GM18870 (cell line): Measurements from ENCODE around the gene FH.

Source experiments
- ATAC-seq: cut with Tn5 transposase; IDR thresholded peaks from one replicate; pipeline ENCODE4 v1.9.1; 2021; ENCODE audit warnings: moderate library complexity; ENCODE audit not compliant: unreplicated experiment

FH gene

DNA sequence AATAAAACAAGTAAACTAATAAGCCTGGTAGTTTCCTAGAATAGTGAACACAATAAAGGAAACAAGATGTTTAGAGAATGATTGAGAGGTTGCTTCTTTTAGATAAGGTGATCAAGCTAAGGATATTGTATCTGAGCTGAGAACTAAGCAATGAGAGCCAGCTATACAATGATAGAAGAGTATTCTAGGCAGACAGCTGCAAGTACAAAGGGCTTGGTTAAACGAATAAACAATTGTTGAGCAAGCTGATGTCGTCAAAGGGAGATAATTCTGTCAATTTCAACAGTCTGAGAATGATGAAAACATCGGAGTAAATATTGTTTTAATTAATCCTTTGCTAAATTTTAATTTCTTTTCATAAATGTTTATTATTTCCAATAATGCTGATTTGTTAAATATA lies 5.5 kb upstream of the FH start:
- ATAC-seq: no peak

- ATAC-seq: no peak
Observed at GRCh38 chr1:241521718-241522117, 2.2 kb upstream of the FH start.

DNA sequence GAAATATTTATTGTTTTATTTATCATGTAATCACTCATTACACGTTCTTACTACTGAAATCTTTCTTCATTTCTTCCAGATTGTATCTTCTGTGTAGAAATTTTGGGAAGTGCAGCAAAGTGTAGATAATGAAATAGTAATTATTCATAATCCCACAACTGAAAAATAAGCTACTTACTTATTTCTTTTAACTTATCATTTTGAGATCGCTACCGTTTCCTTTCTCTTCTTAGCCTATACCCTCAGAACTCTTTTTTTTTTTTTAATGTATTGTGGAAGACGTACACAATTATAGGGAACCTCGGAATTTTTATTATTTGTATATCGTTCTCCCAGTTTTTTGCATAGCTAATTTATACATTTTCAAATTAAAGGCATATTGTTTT lies 518 bp upstream of the FH start:
- ATAC-seq: no peak

DNA sequence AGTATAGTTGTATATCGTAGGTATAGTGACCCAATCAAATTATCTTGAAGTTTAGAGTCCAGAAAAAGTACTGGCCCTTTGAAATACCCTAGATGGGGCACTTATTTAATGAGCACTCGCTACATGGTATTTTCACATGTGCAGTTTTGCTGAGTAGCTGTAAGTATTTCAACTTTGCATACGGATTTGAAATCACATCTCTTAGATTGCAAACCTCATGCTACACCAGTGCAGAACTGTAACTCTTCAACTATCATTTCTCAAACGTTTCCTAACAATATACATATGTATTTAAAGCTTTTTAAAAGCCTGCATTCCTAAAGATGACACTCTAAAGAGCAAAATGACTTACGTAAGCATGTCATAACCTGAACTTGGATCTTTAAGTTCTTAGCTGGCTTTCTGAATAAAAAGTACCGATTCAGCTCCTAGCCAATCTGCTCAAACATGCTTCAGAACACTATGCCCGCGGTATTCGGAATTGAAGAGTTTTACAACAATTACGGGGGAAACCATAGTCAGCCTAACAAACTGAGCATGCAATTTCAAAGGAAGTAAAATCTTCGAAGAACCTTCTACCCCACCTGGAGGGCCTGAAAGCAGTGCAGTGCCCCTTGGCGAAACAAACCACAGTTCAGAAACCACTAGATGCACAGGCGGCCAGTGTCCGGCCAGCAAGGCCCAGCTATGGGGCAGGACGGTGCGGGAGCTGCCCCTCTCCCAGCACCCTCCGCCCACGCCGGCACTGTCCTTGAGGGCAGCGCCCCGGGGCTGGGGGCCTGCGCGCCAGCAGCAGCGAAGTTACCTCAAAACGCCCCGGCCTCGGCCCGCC lies 863 bp downstream of the FH start:
- peak; percentile 14 for ATAC-seq

- ATAC-seq: no peak
Observed at GRCh38 chr1:241513378-241513777, 6.2 kb downstream of the FH start.

- no peak for ATAC-seq
Observed at GRCh38 chr1:241507189-241507863, 12.2 kb downstream of the FH start.

DNA sequence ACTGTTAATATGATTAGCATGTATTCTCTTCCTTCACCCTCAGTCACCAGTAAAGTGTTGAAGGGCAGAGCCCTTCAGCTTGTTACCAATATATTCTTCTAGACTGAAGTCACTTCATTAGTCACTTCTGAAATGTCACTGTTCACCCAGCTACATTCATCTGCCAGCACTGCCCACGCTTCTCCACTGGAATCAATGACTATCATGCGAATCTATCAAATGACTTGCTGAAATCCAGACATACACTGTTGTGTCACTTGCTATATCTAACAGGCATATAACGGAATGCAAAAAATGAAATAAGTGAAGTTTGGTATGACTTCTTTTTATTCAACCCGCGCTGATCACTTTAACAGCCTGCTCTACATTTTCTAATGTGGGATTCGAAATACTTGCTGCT lies 16.1 kb downstream of the FH start:
- ATAC-seq: no peak

- ATAC-seq: no peak
Observed at GRCh38 chr1:241499910-241500309, 19.6 kb downstream of the FH start.

GRCh38 chr1:241495741-241496140 lies 23.8 kb downstream of the FH start:
- ATAC-seq: no peak

GRCh38 chr1:241488739-241489138 lies 30.8 kb downstream of the FH start:
- no peak for ATAC-seq

- ATAC-seq: peak; percentile 50
Observed at GRCh38 chr1:241485554-241485992, 34.0 kb downstream of the FH start.

DNA sequence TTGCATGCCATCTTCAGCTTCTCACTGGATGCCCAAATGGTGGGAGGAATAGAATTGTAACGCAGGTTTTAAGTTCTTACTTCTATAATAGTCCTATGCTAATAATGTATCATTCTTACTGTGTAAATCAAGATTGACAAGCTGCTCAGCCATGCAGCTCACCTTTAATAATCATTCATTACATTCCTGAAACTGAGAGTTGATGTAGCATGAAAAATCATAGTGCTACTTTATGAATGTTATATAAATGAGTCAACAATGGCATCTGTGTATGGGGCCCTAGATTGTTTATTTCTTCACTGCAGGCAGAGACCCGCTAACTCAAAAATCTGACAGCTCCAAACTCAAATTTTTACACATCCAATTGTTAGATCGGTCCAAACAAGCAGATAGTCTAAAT lies 34.4 kb downstream of the FH start:
- ATAC-seq: peak; percentile 87

DNA sequence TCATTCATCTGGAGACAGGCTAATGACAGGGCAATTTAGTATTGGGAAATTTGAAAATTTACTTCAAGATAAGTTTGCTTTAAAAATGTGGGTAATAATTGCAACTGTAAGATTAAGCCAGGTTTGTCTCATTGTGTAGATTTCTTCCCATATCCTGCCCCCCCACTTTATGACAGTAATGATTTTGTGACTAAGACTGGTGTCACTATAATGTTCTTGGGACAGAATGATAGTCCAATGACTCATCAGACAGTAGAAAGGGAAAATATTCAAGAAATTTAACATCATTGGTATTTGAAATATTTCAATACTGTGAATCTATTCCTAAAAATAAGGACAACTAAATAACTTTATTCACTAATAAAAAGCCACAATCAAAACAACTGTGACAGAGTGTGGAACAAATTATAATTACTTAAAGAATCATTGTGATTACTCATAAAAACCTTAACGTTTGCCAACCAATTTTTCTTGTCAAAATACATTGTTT lies 36.7 kb downstream of the FH start:
- ATAC-seq: no peak

DNA sequence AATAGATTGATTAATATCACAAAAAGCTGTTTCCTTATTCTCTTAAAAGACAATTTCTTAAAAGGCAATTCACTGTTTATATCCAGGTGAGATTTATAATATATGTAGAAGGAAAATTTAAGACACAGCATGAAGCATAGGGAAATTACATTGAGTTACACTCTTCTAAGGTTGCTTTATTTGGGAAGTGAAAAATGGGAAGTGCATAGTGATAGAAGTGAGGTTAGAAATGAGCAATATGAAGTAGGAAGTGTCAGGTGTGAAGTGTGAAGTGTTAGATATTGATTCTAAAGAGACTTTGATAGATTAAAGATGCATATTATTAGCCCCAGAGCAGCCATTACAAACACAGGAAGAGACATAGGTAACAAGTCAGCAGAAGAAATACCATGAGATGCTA lies 40.3 kb downstream of the FH start:
- ATAC-seq: no peak

- ATAC-seq: no peak
Observed at GRCh38 chr1:241475671-241476070, 43.9 kb downstream of the FH start.

DNA sequence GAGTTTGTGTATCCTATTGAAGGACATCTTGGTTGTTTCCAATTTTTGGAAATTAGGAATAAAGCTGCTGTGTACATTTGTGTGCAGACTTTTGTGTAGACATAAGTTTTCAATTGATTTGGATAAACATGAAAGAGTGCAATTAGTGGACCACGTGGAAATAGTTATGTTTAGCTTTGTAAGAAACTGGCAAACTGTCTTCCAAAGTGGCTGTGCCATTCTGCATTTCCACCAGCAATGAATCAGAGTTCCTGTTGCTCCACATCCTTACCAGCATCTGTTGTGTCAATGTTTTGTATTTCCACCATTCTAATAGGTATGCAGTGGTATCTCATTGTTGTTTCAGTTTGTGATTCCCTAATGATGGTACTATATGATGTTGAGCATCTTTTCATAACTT lies 46.5 kb downstream of the FH start:
- ATAC-seq: no peak

DNA sequence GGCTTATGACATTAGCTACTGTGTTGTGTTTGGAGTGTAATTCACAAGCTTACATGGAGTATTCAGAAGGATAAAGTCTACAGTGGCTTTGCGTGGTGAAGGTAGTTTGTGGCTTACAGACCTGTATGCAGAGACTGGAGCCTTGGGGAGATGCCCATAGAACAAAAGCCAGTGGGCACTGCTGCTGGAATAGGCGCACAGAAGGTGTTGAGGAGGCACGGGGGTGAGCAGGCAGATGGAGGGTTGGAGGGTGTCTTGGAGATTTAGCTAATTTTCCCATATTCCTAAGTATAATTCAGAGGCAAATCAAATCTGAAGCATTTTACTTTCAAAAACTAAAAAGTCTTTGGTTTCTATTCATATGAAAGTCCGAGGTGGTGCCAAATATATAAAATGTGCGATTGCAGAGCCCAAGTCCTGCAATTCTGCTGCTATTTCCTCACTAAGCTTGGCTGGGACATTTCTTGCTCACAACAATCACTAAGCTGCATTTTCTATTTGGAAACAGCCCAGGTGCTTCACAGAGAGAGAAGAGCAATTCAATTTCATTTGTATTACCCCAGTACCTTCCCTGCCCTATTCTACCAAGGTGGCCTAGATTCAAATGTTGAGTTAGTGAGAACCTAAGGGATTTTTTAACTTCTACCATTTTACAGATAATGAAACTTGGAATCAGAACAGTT lies 48.5 kb downstream of the FH start:
- ATAC-seq: no peak

- ATAC-seq: no peak
Observed at GRCh38 chr1:241470361-241470760, 49.2 kb downstream of the FH start.

DNA sequence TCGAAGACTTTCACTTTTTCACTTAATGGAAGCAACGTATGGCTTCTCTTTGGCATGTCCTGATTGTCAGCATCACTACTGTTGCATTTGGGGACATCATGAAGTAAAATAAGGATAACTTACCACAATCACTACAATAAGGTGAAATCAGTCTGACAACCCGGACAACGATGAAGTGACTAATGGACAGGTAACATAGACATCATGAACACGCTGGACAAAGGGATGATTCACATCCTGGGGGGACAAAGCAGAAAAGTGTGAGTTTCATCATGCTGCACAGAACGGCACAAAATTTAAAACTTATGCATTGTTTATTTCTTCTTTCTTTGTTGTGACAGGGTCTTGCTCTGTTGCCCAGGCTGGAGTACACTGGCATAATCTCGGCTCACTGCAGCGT lies 53.9 kb downstream of the FH start:
- no peak for ATAC-seq

DNA sequence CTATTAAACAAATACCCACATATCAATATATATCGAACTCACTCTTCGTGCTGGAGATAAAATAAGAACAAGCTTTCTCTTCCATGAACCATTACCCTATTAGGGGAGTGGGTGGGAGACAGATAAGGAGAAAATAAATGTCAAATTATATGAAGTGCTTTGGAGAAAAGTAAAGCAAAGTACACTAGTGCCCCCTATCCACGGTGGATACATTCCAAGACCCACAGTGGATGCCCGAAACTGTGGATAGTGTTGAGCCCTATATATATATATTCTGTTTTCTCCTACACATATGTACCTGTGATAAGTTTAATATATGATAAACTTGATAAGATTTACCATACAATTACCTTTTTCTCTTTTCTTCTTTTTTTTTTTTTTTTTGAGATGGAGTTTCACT lies 54.6 kb downstream of the FH start:
- no peak for ATAC-seq

DNA sequence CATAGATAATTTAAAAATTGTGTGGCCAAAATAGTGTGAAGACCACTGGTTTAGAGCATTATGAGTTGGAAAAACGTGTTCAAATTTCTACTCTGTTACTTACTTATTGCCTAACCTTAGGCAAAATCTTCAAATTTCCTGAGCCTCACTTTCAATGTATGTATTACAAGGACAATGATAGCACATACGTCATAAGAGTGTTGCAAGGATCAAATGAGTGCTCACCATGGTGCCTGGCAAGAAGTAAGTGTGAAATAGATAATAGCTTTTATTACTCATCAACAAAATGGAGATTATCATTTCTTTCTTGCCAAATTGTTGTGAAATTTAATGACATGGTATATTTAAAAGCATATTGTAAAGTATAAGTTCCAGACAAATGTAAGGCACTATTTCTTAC lies 57.2 kb downstream of the FH start:
- ATAC-seq: no peak
